Stimulated activated CD4-positive, alpha-beta T cell treated with anti-CD3 and anti-CD28 coated beads, Interleukin-4, amount 100 ng/mL, for 4 hours (primary cell): ENCODE results near the gene RGMB.

Experiments
- DNase-seq, 2 experiments: peaks; one replicate each; pipeline ENCODE4 v3.0.0-alpha.2; 2020

RGMB gene

DNA sequence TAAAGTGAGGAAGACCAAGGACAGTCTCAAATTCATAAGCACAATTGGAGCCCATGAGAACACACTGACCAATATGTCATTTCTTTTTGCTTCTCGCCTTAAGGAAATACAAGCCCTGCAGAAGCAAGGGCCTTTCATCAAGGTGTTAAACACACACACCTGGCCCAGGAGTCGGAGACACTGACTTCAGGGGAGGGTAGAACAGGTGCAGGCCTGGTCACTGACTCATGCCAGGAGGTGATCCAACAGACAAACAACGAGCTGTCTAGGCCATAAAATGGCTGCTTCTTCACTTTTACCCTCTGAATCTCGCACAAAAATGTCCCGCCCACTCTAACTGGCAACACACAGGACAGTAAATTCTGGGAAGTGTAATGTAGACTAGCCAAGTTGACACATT lies 62.7 kb downstream of the RGMB start:
- DNase-seq, result no peak

DNA sequence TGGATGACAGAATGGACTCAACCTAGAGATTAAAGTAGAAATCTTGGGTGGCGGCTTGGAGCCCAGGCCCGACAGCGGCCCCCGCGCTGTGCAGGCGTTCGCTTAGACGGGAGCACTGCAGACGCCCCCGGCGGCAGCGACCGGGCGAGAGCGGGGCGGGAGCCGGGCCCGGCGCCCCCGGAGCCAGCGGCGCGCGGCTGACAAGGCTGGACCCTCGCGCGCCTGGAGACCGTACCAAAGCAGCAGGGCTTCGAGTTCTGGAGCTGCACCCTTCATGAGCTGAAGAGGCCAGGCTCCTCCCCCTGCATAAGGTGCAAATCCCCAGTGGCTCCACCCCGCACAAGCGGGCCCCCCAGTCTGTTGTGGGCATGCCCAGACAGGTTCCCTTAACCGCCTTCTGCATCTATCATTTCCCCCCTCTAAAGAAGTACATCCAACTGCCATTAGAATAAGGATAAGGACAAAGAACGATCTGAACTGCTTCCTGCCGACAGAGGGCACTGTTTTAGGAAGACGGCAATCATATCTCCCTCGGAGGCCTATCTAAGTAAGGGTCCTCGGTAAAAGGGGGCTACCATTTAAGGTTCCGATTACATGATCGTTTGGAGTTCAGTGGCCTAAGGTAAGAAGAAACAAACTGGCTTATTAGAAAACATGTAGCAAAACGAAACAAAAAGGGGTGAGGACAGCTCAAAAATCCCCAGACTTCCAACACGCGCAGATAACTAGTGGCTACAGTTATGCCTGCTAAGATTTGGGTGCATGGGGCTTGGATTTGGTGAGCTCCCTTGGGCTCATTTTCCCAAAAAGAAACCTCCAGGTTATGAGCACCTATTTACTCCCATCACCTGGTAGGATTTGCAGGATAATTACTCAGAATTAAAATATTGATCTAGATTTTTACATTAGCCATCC lies 66.3 kb downstream of the RGMB start:
- DNase-seq, result no peak

DNA sequence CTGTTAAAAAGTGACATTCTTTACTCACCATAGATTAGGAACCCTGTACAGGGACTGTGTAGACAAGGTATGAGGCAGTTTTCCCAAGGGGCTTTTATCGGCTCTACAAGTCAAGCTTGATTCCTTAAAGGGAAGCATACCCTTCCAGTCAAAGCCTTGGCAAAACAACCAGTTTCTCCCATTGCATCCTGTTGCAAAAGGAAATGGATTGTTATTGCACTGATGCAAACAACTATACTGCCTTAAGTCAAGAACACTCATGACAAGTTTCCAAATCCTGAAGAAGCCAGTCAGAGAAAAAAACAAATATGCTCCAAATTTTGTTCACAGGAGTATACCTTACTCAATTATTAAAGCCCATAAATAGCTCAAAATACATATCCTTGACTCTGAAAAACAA lies 67.5 kb downstream of the RGMB start:
- no peak for DNase-seq

DNA sequence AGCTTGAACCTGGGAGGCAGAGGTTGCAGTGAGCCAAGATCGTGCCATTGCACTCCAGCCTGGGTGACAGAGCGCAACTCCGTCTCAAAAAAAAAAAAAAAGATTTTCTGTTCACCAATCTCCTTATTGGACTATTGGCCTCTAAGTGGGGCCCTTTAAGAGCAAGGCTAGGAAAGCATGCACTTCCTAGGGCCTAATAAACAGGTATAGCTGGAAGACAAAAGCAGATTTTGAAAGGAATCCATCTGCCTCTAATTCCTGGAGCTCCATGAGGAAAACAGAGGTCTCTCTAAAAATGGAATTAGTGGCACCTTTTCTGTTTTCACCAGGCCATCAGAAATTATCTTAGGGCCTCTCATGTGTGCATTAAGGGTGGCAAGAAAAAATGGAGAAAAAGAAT lies 70.0 kb downstream of the RGMB start:
- no peak for DNase-seq

DNA sequence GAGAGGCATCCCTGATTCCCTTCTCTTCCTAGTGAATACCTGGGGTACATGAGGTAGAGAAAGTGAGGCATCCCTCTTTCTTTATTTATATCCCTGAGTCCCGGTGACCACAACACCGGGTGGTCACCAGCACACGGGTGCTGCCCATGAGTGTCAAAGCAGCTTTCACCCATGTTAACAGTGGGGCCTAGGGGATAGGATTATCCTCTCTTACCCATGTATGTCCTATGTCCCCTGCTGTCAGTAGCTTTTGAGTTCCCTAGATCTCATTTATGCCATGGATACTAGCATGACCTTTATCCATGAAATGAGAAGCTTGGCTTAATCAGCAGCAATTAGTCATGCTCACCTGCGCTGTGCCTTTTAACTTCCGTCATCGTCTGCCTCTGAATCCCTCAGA lies 71.4 kb downstream of the RGMB start:
- no peak for DNase-seq

DNA sequence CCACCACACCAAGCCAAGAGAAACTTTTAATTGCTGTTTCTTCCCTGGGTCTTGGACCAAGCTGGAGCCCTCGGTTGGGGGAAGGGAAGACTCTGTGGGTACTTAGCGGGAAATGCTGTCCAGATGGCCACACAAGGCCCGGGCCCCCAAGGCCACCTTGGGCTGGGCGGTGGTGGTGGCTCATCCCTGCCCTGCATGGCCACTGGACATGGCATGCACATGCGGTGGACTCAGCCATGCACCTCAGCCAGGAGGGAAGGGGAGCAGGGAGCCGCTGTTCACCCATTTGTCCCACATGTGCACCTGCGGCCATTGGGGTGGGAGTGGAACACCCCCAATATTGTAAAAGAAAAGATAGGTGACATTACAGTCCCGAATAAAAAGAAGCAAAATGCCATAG lies 72.4 kb downstream of the RGMB start:
- DNase-seq, result no peak
